HG03139 (cell line): ENCODE results near the gene NUP50.
A peak's percentile ranks its signal among the peaks of the same experiment; 100 is the strongest.

Experiments
- ATAC-seq: cut with Tn5 transposase; IDR thresholded peaks from one replicate; pipeline ENCODE4 v1.9.1; 2021; ENCODE audit not compliant: unreplicated experiment

Gene NUP50, protein sequence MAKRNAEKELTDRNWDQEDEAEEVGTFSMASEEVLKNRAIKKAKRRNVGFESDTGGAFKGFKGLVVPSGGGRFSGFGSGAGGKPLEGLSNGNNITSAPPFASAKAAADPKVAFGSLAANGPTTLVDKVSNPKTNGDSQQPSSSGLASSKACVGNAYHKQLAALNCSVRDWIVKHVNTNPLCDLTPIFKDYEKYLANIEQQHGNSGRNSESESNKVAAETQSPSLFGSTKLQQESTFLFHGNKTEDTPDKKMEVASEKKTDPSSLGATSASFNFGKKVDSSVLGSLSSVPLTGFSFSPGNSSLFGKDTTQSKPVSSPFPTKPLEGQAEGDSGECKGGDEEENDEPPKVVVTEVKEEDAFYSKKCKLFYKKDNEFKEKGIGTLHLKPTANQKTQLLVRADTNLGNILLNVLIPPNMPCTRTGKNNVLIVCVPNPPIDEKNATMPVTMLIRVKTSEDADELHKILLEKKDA

GRCh38 chr22:45163451-45164269 lies at the start of gene NUP50:
Gene NUP50 (plus strand): TSS chr22:45163925. CDS start chr22:45168178, 4,253 bp downstream.
- ATAC-seq, result peak; percentile 63

DNA sequence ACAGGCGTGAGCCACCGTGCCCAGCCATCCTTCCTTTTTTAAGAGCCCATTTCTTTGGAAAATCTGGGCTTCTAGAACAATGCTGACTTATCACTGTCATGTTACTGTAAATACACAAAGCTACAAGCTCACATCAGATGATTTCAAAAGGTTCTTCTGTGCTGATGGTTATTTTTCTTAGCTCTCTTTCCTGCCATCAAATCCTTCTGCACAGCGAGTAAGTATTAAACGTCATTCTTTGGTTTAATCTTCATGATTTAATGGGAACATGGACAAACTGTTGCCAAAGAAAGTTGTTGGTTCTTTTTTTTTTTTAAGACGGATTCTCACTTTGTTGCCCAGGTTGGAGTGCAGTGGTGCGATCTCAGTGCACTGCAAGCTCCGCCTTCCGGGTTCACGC lies 43.3 kb upstream of the NUP50 start:
- no peak for ATAC-seq

DNA sequence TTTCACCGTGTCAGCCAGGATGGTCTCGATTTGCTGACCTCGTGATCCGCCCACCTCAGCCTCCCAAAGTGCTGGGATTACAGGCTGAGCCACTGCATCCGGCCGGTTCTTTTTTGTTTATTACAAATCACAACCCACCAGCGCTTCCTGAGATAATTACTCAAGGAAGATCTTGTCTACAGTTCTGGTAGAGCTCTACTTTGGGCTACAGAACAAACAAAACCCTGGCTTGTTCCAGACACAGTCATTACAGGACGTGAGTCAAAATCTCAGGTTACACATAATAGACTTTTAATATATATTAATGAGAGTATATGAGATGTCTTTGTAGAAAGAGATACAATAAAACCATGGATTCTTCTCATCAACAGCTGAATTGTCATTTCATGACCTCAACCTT lies 42.8 kb upstream of the NUP50 start:
- ATAC-seq, result no peak

- ATAC-seq, result no peak
These were observed 39.4 kb upstream of the NUP50 start for GRCh38 chr22:45124176-45124847.

DNA sequence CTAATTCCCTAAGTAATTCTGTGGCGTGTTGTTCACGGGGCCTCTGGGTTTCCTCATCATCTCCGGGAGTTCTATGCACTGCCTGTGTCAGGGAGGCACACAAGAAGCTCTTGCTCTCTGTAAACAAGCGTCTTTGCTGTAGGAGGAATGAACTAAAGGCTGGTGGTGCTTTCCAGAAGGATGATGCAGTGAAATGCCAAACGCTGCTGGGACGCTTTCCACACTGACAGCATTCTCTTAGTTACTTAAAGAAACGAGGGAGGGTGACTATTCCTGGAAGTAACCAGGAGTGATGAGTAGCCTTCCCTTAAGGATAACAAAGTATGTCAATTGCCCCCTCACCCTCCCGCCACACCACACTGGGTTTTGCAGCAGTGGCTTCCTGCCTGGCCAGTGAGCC lies 38.5 kb upstream of the NUP50 start:
- ATAC-seq, result no peak

GRCh38 chr22:45127866-45128265 lies 35.9 kb upstream of the NUP50 start:
- no peak for ATAC-seq

DNA sequence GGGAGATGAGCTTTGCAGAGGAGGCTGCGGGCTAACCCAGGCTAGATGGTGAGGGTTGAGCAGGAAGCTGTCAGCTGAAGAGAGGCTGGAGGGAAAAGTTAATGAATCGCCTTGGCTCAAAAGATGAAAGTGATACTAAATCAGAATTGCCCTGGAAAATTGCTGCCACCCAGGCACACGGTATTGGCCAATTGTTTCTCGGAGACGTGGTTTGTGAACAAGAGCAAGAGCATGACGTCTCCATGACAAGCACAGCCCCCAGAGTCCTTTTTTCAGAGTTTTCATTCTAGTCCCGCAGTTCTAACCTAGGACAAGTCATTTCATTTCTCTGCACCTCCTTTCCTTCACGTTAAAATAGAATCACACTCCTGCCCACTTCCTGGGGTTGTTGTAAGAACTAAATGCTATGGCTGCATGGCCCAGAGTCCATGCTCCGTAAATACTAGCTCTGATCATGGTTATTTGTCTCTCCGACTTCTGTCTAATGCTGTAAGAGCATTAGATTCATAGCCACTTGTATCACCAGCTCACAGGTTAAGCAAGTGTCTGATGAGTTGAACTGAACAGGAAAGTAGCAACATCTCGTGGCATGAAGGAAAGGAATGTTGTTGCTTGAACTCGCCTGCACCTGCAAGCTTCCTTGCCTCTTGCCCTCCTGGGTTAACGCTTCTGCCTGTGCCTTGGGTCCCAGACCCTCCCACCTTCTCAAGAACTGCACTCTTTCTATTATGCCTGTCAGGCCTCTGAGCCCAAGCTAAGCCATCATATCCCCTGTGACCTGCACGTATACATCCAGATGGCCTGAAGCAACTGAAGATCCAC lies 33.8 kb upstream of the NUP50 start:
- ATAC-seq, result no peak

- ATAC-seq, result no peak
These were observed 32.8 kb upstream of the NUP50 start for GRCh38 chr22:45130891-45131290.

- no peak for ATAC-seq
These were observed 32.0 kb upstream of the NUP50 start for GRCh38 chr22:45131749-45132148.

- ATAC-seq, result no peak
These were observed 29.4 kb upstream of the NUP50 start for GRCh38 chr22:45134313-45134712.

GRCh38 chr22:45136594-45136993 lies 27.1 kb upstream of the NUP50 start:
- ATAC-seq, result no peak

DNA sequence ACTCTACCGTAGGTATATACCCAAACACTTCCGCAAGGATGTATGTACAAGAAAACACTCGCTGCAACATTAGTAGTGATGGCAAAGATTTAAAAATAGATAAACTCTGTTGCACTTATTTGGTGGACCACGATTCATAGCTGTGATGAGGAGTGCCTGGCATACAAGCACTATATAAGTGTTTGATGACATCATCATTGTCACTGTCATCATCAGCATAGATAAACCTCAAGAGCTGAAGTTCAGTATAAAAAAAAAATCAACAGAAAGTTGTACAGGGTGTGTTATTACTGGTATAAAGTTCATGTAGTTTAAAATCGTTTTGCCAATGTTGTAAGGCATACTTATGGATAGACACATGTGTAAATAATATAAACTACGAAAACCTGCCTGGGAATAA lies 24.0 kb upstream of the NUP50 start:
- ATAC-seq, result no peak

DNA sequence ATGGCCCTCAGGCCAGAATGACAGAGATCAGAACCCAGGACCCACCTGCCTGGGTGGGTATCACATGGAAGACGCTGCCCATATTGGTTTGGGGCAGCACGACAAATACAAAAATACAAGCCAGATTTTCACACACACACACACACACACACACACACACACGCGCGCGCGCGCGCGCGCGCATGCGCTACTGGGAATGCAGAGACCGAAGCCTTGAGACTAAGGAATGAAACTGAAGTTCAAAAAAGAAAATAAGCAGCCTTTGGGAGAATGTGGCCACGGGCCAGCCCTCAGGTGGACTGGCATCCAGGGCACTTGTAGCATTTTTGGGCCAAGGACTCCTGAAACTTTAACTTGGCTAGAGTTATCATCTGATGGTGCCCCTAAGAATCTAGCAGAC lies 21.3 kb upstream of the NUP50 start:
- ATAC-seq, result no peak

DNA sequence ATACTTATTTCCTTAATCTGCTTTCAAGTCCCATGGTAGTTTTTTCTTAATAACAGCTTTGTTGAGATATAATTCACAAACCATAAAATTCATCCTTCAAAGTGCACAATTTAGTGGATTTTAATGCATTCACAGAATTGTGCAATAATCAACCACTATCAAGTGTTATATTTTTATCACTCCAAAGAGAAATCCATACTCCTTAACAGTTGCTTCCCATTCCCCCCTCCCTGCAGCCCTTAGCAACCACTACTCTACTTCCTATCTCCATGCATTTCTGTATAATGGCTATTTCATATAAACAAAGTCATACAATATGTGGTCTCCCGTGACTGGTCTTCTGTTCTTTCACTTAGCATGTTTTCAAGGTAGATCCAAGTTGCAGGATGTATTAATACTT lies 18.8 kb upstream of the NUP50 start:
- ATAC-seq, result no peak

DNA sequence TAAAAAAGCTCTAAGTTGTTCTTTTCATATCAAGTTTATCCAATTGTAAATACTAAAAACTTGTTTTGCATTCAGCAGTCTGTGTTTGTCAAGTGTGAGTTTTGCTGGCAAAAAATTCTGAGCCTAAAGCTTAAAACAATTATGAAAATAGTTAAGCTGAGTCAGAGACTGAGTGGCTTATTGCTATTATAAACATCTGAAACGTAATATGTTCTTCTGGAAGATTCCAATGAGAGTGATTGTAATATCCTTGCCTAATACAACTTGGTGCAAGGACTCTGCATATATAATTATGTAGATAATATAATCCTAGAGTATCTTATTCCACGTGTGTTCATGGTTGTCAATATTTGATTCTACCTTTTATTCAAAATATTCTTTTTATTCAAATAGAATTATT lies 14.1 kb upstream of the NUP50 start:
- no peak for ATAC-seq

DNA sequence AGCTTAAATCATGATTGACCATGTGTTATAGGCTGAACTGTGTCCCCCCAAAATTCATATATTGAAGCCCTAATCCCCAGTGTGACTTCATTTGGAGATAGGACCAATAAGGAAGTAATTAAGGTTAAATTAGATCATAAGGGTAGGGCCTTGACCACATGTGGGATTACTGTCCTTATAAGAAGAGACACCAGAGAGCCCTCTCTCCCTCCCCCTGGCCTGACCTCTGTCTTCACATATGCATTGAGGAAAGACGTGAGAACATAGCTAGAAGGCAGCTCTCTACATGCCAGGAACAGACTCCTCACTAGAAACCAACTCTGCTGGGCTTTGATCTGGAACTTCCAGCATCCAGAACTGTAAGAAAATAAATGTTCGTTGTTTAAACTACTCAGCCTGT lies 13.6 kb upstream of the NUP50 start:
- ATAC-seq, result no peak

DNA sequence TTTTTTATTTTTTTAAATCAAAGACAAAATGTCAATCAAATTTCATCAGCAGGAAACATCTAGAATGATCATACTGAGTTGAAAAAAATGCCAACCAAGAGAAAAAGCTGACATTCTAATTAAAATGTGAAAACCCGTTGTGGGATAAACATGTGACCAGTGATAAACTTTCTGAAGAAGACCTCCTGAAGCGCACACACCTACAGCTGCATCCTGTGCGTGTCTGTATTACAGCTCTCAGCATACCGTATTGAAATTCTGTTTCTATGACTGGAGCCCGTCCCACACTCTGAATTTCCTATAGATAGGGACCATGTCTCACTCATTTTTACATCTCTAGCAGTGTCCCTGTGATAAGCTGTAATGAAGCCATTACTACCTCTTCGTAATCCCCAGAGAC lies 12.2 kb upstream of the NUP50 start:
- no peak for ATAC-seq

DNA sequence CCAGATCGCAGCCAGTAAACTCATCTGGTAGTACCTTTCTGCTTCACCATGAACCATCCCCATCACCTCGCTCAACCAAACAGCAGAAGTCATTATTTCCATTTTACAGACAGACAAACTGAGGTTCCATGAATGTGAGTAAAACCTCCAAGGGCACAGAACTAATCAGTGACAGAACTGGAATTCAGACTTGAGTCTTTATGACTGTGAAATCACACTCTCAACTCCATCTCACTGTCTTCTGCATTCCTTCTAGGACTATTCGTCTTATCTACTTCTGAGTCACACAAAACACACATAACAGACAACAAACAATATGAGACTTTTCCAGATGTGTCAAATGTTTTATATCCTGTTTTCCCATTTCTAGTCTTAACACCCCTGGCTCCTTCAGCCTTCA lies 9.3 kb upstream of the NUP50 start:
- no peak for ATAC-seq

GRCh38 chr22:45155050-45155840 lies 8.5 kb upstream of the NUP50 start:
- no peak for ATAC-seq

- ATAC-seq, result no peak
These were observed 5.8 kb upstream of the NUP50 start for GRCh38 chr22:45157907-45158306.
